Panc1 (cell line): Measurements from ENCODE around the gene TMEM151A. TPM values are rescaled to one million over a fixed set of nuclear protein-coding genes. Genes with fewer than 3 reads are reported as not detected.
A peak's percentile ranks its signal among the peaks of the same experiment; 100 is the strongest.

Experiments used
- ATAC-seq: fragments of 200-7000 bp; cut with Tn5 transposase; 2 replicates; pipeline ENCODE4 v1.9.1; 2020; ENCODE audit warnings: mild to moderate bottlenecking, moderate library complexity
- BruUV-seq: library from RNA; stranded (reverse); fragments of 400-500 nt; replicated peaks from 2 replicates; lab custom pipeline; 2021; lab: Mats Ljungman, UMichigan
- CTCF ChIA-PET: fragments of 300-600 bp; sonication (Branson Sonifier 250); formaldehyde crosslinking; loops from one replicate; lab custom pipeline; 2022; ENCODE audit warnings: antibody characterized with exemption; lab: Charles Lee
- POLR2A ChIA-PET: fragments of 300-600 bp; sonication (Branson Sonifier 250); formaldehyde crosslinking; loops from one replicate; lab custom pipeline; 2022; ENCODE audit warnings: antibody characterized with exemption; lab: Charles Lee
- DNase-seq: peaks from one replicate; pipeline ENCODE4 v3.0.0-alpha.2; 2010; ENCODE audit warnings: low read depth, low spot score
- H3K27ac ChIP-seq: 2 replicates; pipeline ENCODE4 v1.5.1; 2011; ENCODE audit warnings: mild to moderate bottlenecking, low read length, inconsistent platforms
- H3K27me3 ChIP-seq: fragments of 200-500 bp; sonication (Bioruptor generic); 2 replicates; pipeline ENCODE4 v1.6.0; 2014; ENCODE audit warnings: low read length, inconsistent platforms; ENCODE audit not compliant: control insufficient read depth, insufficient read depth
- H3K36me3 ChIP-seq: fragments of 200-500 bp; sonication (Bioruptor generic); 2 replicates; pipeline ENCODE4 v1.5.1; 2014; ENCODE audit warnings: inconsistent platforms, mild to moderate bottlenecking, low read length, moderate library complexity; ENCODE audit not compliant: control insufficient read depth, insufficient read depth
- H3K4me1 ChIP-seq: 2 replicates; pipeline ENCODE4 v1.5.1; 2011; ENCODE audit warnings: inconsistent platforms, mild to moderate bottlenecking, low read length, moderate library complexity; ENCODE audit not compliant: control insufficient read depth, insufficient read depth
- H3K4me3 ChIP-seq, 2 experiments: 2 replicates each; pipeline ENCODE4 v1.5.1; 2011 to 2012; ENCODE audit warnings: low read depth in 2 of 2, low read length in 2 of 2, mild to moderate bottlenecking in 2 of 2, inconsistent platforms in 1 of 2, moderate library complexity in 1 of 2
- H3K9me3 ChIP-seq: fragments of 200-500 bp; sonication (Bioruptor generic); 2 replicates; pipeline ENCODE4 v1.5.1; 2014; ENCODE audit warnings: low read depth, mild to moderate bottlenecking, inconsistent platforms, low read length, moderate library complexity; ENCODE audit not compliant: control insufficient read depth, insufficient read depth
- POLR2AphosphoS5 ChIP-seq: IDR thresholded peaks from 2 replicates; pipeline ENCODE4 v1.6.1; 2012; ENCODE audit warnings: mild to moderate bottlenecking, low read depth, low read length, moderate library complexity
- SIN3A ChIP-seq: IDR thresholded peaks from 2 replicates; pipeline ENCODE4 v1.6.1; 2012; ENCODE audit warnings: low read depth, mild to moderate bottlenecking, low read length, moderate library complexity, borderline replicate concordance; ENCODE audit not compliant: insufficient read depth
- TCF7L2 ChIP-seq: IDR thresholded peaks from 2 replicates; pipeline ENCODE4 v1.6.1; 2011; ENCODE audit warnings: mild to moderate bottlenecking, low read depth, low read length, inconsistent platforms
- in situ Hi-C: cut with HindIII; loops from 2 replicates; pipeline ENCODE4 v1.10.0; 2016; ENCODE audit warnings: low sequenced_read_pairs, low pct_unique_long_range_greater_than_20kb
- intact Hi-C: fragments of 100-400 bp; cut with micrococcal nuclease; formaldehyde crosslinking; loops from one replicate; pipeline ENCODE4 v1.10.0; 2022; ENCODE audit not compliant: unreplicated experiment
- total RNA-seq: library from RNA; stranded (reverse); gene quantifications from one replicate; pipeline ENCODE4 v1.2.1, GENCODE V29; 2021; ENCODE audit not compliant: unreplicated experiment
- TF ChIP-seq, protein P1 (sequence below): fragments of 450-650 bp; IDR thresholded peaks from 2 replicates; pipeline ENCODE4 v1.5.1; 2017; ENCODE audit warnings: mild to moderate bottlenecking
- TF ChIP-seq, protein P2 (sequence below), 2 experiments: IDR thresholded peaks; 2 replicates each; pipeline ENCODE4 v1.6.1; 2011 to 2012; ENCODE audit warnings: low read depth in 2 of 2, control low read depth in 1 of 2, low read length in 1 of 2, mild to moderate bottlenecking in 1 of 2, moderate library complexity in 1 of 2; ENCODE audit not compliant: insufficient read depth in 1 of 2

TMEM151A gene
- total RNA-seq, 1 experiment from 2014 or later: 11.0 TPM

DNA sequence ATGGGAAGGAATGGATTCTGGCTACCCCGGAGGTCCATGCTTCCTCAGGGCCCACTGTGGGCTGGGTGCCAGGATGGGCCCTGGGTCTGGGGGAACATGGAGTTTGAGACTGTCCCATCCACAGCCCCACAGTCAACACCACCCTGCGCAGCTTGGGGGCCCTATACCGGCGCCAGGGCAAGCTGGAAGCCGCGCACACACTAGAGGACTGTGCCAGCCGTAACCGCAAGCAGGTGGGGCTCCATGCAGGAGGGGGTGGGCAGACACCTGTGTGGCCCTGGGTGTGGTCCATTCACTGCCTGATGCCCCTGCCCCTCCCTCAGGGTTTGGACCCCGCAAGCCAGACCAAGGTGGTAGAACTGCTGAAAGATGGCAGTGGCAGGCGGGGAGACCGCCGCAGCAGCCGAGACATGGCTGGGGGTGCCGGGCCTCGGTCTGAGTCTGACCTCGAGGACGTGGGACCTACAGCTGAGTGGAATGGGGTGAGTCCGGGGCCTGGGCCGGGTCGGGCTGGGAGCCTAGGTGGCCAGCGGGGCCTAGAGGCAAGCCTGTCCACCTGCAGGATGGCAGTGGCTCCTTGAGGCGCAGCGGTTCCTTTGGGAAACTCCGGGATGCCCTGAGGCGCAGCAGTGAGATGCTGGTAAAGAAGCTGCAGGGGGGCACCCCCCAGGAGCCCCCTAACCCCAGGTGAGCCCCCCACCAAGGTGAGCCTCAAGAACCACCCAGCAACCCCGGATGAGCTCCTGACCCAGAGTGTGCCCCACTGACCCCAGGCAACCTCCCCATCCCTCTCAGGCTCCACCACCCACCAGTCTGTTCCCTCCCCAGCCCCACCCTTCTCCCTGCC is 25.9 kb upstream of the TMEM151A start:
- H3K27ac ChIP-seq: no peak overlapping the region
- POLR2A ChIA-PET: no interaction called here
- TF ChIP-seq TCF7L2: no peak
- TF ChIP-seq, protein P1, sequence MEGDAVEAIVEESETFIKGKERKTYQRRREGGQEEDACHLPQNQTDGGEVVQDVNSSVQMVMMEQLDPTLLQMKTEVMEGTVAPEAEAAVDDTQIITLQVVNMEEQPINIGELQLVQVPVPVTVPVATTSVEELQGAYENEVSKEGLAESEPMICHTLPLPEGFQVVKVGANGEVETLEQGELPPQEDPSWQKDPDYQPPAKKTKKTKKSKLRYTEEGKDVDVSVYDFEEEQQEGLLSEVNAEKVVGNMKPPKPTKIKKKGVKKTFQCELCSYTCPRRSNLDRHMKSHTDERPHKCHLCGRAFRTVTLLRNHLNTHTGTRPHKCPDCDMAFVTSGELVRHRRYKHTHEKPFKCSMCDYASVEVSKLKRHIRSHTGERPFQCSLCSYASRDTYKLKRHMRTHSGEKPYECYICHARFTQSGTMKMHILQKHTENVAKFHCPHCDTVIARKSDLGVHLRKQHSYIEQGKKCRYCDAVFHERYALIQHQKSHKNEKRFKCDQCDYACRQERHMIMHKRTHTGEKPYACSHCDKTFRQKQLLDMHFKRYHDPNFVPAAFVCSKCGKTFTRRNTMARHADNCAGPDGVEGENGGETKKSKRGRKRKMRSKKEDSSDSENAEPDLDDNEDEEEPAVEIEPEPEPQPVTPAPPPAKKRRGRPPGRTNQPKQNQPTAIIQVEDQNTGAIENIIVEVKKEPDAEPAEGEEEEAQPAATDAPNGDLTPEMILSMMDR: no peak
- TF ChIP-seq, protein P2, sequence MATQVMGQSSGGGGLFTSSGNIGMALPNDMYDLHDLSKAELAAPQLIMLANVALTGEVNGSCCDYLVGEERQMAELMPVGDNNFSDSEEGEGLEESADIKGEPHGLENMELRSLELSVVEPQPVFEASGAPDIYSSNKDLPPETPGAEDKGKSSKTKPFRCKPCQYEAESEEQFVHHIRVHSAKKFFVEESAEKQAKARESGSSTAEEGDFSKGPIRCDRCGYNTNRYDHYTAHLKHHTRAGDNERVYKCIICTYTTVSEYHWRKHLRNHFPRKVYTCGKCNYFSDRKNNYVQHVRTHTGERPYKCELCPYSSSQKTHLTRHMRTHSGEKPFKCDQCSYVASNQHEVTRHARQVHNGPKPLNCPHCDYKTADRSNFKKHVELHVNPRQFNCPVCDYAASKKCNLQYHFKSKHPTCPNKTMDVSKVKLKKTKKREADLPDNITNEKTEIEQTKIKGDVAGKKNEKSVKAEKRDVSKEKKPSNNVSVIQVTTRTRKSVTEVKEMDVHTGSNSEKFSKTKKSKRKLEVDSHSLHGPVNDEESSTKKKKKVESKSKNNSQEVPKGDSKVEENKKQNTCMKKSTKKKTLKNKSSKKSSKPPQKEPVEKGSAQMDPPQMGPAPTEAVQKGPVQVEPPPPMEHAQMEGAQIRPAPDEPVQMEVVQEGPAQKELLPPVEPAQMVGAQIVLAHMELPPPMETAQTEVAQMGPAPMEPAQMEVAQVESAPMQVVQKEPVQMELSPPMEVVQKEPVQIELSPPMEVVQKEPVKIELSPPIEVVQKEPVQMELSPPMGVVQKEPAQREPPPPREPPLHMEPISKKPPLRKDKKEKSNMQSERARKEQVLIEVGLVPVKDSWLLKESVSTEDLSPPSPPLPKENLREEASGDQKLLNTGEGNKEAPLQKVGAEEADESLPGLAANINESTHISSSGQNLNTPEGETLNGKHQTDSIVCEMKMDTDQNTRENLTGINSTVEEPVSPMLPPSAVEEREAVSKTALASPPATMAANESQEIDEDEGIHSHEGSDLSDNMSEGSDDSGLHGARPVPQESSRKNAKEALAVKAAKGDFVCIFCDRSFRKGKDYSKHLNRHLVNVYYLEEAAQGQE (IDR thresholded peaks at IDR 0.05; ENCODE audit: insufficient read depth in 1 of 2, low read depth in 2 of 2, low read length in 1 of 2): no peak
- no peak for TF ChIP-seq POLR2AphosphoS5
- no peak for TF ChIP-seq SIN3A
- no TSS peak for BruUV-seq
- H3K9me3 ChIP-seq: no peaks in the 10 kb centered on the region
- intact Hi-C loops: no loop called here
- in situ Hi-C loops: no loop called here
- H3K27me3 ChIP-seq: no peaks in the 10 kb centered on the region
- H3K36me3 ChIP-seq: 0 out of 2 replicates have a peak, but pooled peaks cover 4% of the 10 kb centered on the region
- DNase-seq: no peak
- H3K4me3 ChIP-seq: no peak overlapping the region
- ATAC-seq: no peak
- CTCF ChIA-PET: no interaction called here
- peaks cover 12% of the 10 kb centered on the region for H3K4me1 ChIP-seq

DNA sequence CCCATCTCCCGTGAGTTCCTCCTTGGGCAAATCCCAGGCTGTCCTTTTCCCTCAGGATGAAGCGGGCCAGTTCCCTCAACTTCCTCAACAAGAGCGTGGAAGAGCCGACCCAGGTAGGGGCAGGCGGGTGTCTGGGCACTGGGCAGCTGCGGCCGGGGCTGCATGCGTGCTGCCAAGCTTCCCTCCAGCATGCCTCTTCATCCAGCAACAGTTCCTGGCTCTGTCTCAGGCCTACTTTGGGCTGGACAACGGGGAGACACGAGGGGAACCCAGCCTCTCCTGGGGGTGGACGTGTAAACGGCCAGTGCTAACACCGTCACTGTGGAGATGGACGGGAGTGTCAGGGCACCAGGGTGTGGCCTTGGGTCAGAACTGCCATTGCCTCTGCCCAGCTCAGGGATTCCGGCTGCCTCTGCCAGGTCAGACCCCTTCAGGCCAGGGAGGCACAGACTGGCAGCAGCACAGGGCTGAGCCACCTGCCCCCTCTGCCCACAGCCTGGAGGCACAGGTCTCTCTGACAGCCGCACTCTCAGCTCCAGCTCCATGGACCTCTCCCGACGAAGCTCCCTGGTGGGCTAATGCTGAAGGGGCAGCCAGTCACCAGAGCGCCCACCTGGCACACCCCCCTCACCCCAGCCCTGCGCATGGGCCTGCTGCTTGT is 25.2 kb upstream of the TMEM151A start:
- H3K36me3 ChIP-seq: 0 out of 2 replicates have a peak, but pooled peaks cover 4% of the 10 kb centered on the region
- DNase-seq: no peak
- ChIA-PET CTCF (no interaction called here), POLR2A (no interaction called here)
- H3K9me3 ChIP-seq: no peaks in the 10 kb centered on the region
- 0 out of 2 replicates have a peak, but pooled peaks have one; percentile 6 for TF ChIP-seq SIN3A
- TF ChIP-seq, protein P2 (IDR thresholded peaks at IDR 0.05; ENCODE audit: insufficient read depth in 1 of 2, low read depth in 2 of 2, low read length in 1 of 2): no peak
- H3K27ac ChIP-seq: peak overlapping the region; percentile 78
- peak overlapping the region; percentile 88 to 90; a peak in 3 of 4 replicates for H3K4me3 ChIP-seq
- intact Hi-C loops (no loop called here), in situ Hi-C loops (no loop called here)
- BruUV-seq: no TSS peak
- no peaks in the 10 kb centered on the region for H3K27me3 ChIP-seq
- no peak; the same call in 1 of the 2 replicates for ATAC-seq
- peaks cover 12% of the 10 kb centered on the region for H3K4me1 ChIP-seq
